ENCODE data around the gene COL11A2.

- TF ChIP-seq CTCF (conservative IDR thresholded peaks at IDR 0.05; ENCODE audit: low read depth in 2 of 2) (no peak), EZH2 (IDR thresholded peaks at IDR 0.05; ENCODE audit: low read depth, unreplicated experiment) (no peak), CREB1 (CRISPR knock-in tag; IDR thresholded peaks at IDR 0.05; ENCODE audit: low read depth) (no peak), JUNB (IDR thresholded peaks at IDR 0.05; ENCODE audit: unreplicated experiment) (no peak), POLR2AphosphoS5 (IDR thresholded peaks at IDR 0.05; ENCODE audit: low read depth) (no peak), STAT1 (IDR thresholded peaks at IDR 0.05; ENCODE audit: unreplicated experiment) (no peak), REST (IDR thresholded peaks at IDR 0.05; ENCODE audit: unreplicated experiment) (no peak)
These were observed 22.7 kb downstream of the COL11A2 start for GRCh38 chr6:33169291-33170175.

Data from GM23338 (cell line).